Testis (tissue), 3 donors: ENCODE data around the gene SREBF2. TPM values are rescaled to one million over a fixed set of nuclear protein-coding genes. Genes with fewer than 3 reads are reported as not detected.

Source experiments
- DNase-seq: peaks from one replicate; pipeline ENCODE4 v3.0.0-alpha.2; 2019
- H3K27ac ChIP-seq, 2 donors: fragments of 200-600 bp; sonication (generic); one replicate each; pipeline ENCODE4 v1.5.1; 2019
- H3K27me3 ChIP-seq: fragments of 200-600 bp; sonication (generic); one replicate; pipeline ENCODE4 v1.5.1; 2019
- H3K36me3 ChIP-seq: fragments of 200-600 bp; sonication (generic); one replicate; pipeline ENCODE4 v1.5.1; 2017; ENCODE audit warnings: low read depth; ENCODE audit errors: missing control alignments
- H3K4me1 ChIP-seq: fragments of 200-600 bp; sonication (generic); one replicate; pipeline ENCODE4 v1.5.1; 2019
- H3K4me3 ChIP-seq, 2 donors: fragments of 200-600 bp; sonication (generic); one replicate each; pipeline ENCODE4 v1.5.1; 2017 to 2019
- H3K9me3 ChIP-seq: fragments of 200-600 bp; sonication (generic); one replicate; pipeline ENCODE4 v1.5.1; 2017
- CTCF ChIP-seq, 3 experiments: fragments of 450-650 bp in 2 of 3; fragments of 200-600 bp in 1 of 3; sonication (generic) in 1 of 3; IDR thresholded peaks; one replicate each; pipeline ENCODE4 v1.5.1; 2016 to 2019; ENCODE audit warnings: antibody characterized with exemption in 3 of 3, mild to moderate bottlenecking in 2 of 3, moderate library complexity in 1 of 3
- POLR2A ChIP-seq: fragments of 450-650 bp; IDR thresholded peaks from one replicate; pipeline ENCODE4 v1.6.1; 2017; ENCODE audit warnings: antibody characterized with exemption, mild to moderate bottlenecking, moderate library complexity
- WGBS, 2 donors: methylation state at CpG; one replicate each; pipeline ENCODE4 v1.1.5; 2018; 5-methylcytosine and 5-hydroxymethylcytosine counted together
- intact Hi-C: fragments of 100-400 bp; cut with DNase I; formaldehyde crosslinking; loops from one replicate; pipeline ENCODE4 v1.15.1; 2023; ENCODE audit warnings: low total_unique reads
- polyA plus RNA-seq: library from polyadenylated mRNA; stranded (reverse); fragments of 350-450 nt; fragmentation: Illumina TruSeq; extraction: RNeasy Lipid Tissue Mini Kit (QIAGEN cat#74804); gene quantifications from one replicate; pipeline ENCODE4 v1.2.3, GENCODE V29; 2014; ENCODE audit warnings: low read depth, low replicate concordance; ENCODE audit not compliant: insufficient read depth
- total RNA-seq, 2 donors: library from RNA; depleted of rRNA; stranded (reverse); fragments of >200 nt; gene quantifications; one replicate each; pipeline ENCODE4 v1.2.3, GENCODE V29; 2016

The SREBF2 gene
- total and polyA plus RNA-seq, 3 donors from 2014 or later, result 59.7 to 119 (median 79.8) TPM

- Histone ChIP-seq H3K27ac (no peak overlapping the region), H3K4me3 (no peak overlapping the region), H3K4me1 (peaks cover 5% of the 10 kb centered on the region), H3K36me3 (no peaks in the 10 kb centered on the region), H3K27me3 (no peaks in the 10 kb centered on the region), H3K9me3 (no peaks in the 10 kb centered on the region)
- 85 to 100% methylated on average over 1 to 8 of the region's 9 CpGs for WGBS, 2 donors
- intact Hi-C loops, result no loop called here
- no peak for DNase-seq
- TF ChIP-seq CTCF (IDR thresholded peaks at IDR 0.05), result no peak
- TF ChIP-seq POLR2A, result no peak
Measured at GRCh38 chr22:41912338-41913039, 79.6 kb downstream of the SREBF2 start.

GRCh38 chr22:41913040-41913719 lies 80.3 kb downstream of the SREBF2 start:
- no peaks in the 10 kb centered on the region for H3K9me3 ChIP-seq
- H3K27me3 ChIP-seq, result no peaks in the 10 kb centered on the region
- no peak for TF ChIP-seq CTCF (IDR thresholded peaks at IDR 0.05)
- no peak for TF ChIP-seq POLR2A
- intact Hi-C loops, result no loop called here
- peaks cover 5% of the 10 kb centered on the region for H3K4me1 ChIP-seq
- 36 to 63% methylated on average over 2 to 11 of the region's 11 CpGs for WGBS, 2 donors
- DNase-seq, result no peak
- H3K4me3 ChIP-seq, result no peak overlapping the region
- H3K36me3 ChIP-seq, result no peaks in the 10 kb centered on the region
- no peak overlapping the region for H3K27ac ChIP-seq

- Histone ChIP-seq H3K4me1 (peaks cover 5% of the 10 kb centered on the region), H3K4me3 (no peak overlapping the region), H3K36me3 (no peaks in the 10 kb centered on the region), H3K27me3 (no peaks in the 10 kb centered on the region), H3K9me3 (no peaks in the 10 kb centered on the region), H3K27ac (no peak overlapping the region)
- WGBS, 2 donors, result 0 to 5% methylated on average over 5 to 57 of the region's 79 CpGs
- DNase-seq, result no peak
- TF ChIP-seq CTCF (IDR thresholded peaks at IDR 0.05) (no peak), POLR2A (no peak)
- intact Hi-C loops, result no loop called here
Measured at GRCh38 chr22:41913842-41914534, 81.1 kb downstream of the SREBF2 start.

- peaks cover 11% of the 10 kb centered on the region for H3K4me1 ChIP-seq
- H3K36me3 ChIP-seq, result no peaks in the 10 kb centered on the region
- H3K4me3 ChIP-seq, result peak overlapping the region in 1 of 2 donors; percentile 24
- TF ChIP-seq CTCF (IDR thresholded peaks at IDR 0.05) (no peak), POLR2A (no peak)
- H3K27me3 ChIP-seq, result no peaks in the 10 kb centered on the region
- no peak overlapping the region for H3K27ac ChIP-seq
- intact Hi-C loops, result no loop called here
- WGBS, 2 donors, result 0% methylated on average over 21 of the region's 67 CpGs; no CpG with 5 or more reads in 1 of the 2 donors
- DNase-seq, result no peak
- no peaks in the 10 kb centered on the region for H3K9me3 ChIP-seq
Measured at GRCh38 chr22:41914611-41915034, 81.7 kb downstream of the SREBF2 start.
